SK-N-MC (cell line): ENCODE results near the gene MACROD2.

ENCODE experiments used
- EZH2 ChIP-seq: fragments of 200-600 bp; sonication (generic); IDR thresholded peaks from one replicate; pipeline ENCODE4 v1.6.1; 2017; ENCODE audit warnings: antibody characterized with exemption
- POLR2AphosphoS5 ChIP-seq: IDR thresholded peaks from 2 replicates; pipeline ENCODE4 v1.6.1; 2012; ENCODE audit warnings: mild to moderate bottlenecking, low read depth, low read length, borderline replicate concordance

DNA sequence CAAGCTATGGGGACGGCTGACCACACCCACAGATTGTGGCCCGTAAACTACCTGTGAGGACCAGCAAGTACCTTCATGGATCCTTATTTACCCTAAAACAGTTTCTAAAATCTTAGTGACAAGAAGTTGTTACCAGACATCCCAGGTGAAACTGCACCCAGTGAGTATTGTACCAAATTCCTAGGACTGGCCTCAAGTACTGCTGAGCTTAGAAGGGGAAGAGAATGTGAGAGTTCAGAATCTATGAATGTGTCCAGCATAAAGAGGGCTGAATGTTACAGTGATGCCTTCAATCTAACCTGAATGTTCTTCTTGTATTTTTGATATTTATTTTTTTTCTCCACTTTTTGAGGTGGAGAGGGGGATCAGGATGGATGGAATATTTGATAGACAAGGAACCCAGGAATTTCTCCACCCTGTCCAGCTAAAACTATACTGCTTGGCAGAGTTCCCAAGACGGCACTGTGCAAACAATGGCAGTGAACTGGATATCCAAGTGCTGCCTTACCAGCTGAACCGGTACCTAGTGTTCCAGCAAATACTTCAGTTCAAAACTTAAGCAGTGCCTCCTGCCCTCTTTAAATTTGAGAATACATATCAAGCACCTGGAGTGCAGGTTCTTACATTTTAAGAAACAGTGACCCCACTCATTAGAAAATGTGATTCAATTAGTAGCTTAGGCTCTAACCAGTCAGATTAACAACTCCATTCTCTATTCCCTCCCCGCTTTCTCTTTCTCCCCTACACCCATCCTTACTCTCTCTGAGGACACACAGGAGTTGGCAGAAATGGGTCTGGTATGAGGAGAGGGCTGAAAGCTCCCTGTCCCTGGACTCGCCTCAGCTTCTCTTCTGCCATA lies 769.4 kb downstream of the MACROD2 start:
- TF ChIP-seq POLR2AphosphoS5: no peak
- no peak for TF ChIP-seq EZH2
